Naive thymus-derived CD4-positive, alpha-beta T cell (primary cell): ENCODE results near the gene BCL2L14. TPM values are rescaled to one million over a fixed set of nuclear protein-coding genes. Genes with fewer than 3 reads are reported as not detected.

Experiments used
- ATAC-seq: fragments of 150-1000 bp; cut with Tn5 transposase; 2 replicates; pipeline ENCODE4 v1.10.0; 2021; ENCODE audit warnings: mild to moderate bottlenecking, moderate library complexity
- CTCF ChIA-PET: fragments of 350-600 bp; sonication (Branson Sonifier 250); formaldehyde crosslinking; loops from one replicate; lab custom pipeline; 2021; ENCODE audit warnings: antibody characterized with exemption; lab: Charles Lee
- POLR2A ChIA-PET: fragments of 350-600 bp; sonication (Branson Sonifier 250); formaldehyde crosslinking; loops from one replicate; lab custom pipeline; 2021; ENCODE audit warnings: antibody characterized with exemption, inconsistent platforms; lab: Charles Lee
- DNase-seq, 9 donors: peaks; one replicate each; pipeline versions ENCODE4 v3.0.0 to v3.0.0-alpha.2; 2020 to 2022; ENCODE audit warnings: mixed read lengths in 1 of 9
- H3K27ac ChIP-seq: one replicate; pipeline ENCODE4 v1.7.0; 2013; ENCODE audit warnings: mild to moderate bottlenecking, low read depth, low read length, moderate library complexity
- H3K27me3 ChIP-seq, 2 donors: one replicate each; pipeline ENCODE4 v1.7.0; 2013; ENCODE audit warnings: low read length in 2 of 2, mild to moderate bottlenecking in 2 of 2, moderate library complexity in 2 of 2; ENCODE audit not compliant: control insufficient read depth in 2 of 2, insufficient read depth in 2 of 2
- H3K36me3 ChIP-seq, 3 experiments: 1 replicate in 2 of 3; 2 replicates in 1 of 3; pipeline ENCODE4 v1.7.0; 2013; ENCODE audit warnings: low read length in 3 of 3, mild to moderate bottlenecking in 3 of 3, moderate library complexity in 1 of 3; ENCODE audit not compliant: insufficient read depth in 3 of 3, control insufficient read depth in 2 of 3
- H3K4me1 ChIP-seq, 2 donors: one replicate each; pipeline ENCODE4 v1.7.0; 2013; ENCODE audit warnings: low read length in 2 of 2, mild to moderate bottlenecking in 2 of 2, moderate library complexity in 1 of 2; ENCODE audit not compliant: control insufficient read depth in 2 of 2, insufficient read depth in 2 of 2
- H3K4me3 ChIP-seq: 2 replicates; pipeline ENCODE4 v1.7.0; 2013; ENCODE audit warnings: mild to moderate bottlenecking, low read length
- H3K9me3 ChIP-seq, 3 experiments: 1 replicate in 2 of 3; 2 replicates in 1 of 3; pipeline ENCODE4 v1.7.0; 2013; ENCODE audit warnings: low read length in 3 of 3; ENCODE audit not compliant: control insufficient read depth in 2 of 3
- H3K27ac Mint-ChIP-seq, 9 donors: one replicate each; pipeline ENCODE4 v1.8.0; 2020 to 2022; ENCODE audit warnings: mixed read lengths in 9 of 9, mild to moderate bottlenecking in 8 of 9, moderate library complexity in 5 of 9, inconsistent platforms in 2 of 9
- H3K27me3 Mint-ChIP-seq, 5 donors: one replicate each; pipeline ENCODE4 v1.8.0; 2021 to 2022; ENCODE audit warnings: mixed read lengths in 5 of 5, mild to moderate bottlenecking in 1 of 5
- H3K36me3 Mint-ChIP-seq, 5 donors: one replicate each; pipeline ENCODE4 v1.8.0; 2020 to 2022; ENCODE audit warnings: mixed read lengths in 5 of 5, mild to moderate bottlenecking in 3 of 5, inconsistent platforms in 1 of 5
- H3K4me1 Mint-ChIP-seq, 7 donors: one replicate each; pipeline ENCODE4 v1.8.0; 2020 to 2022; ENCODE audit warnings: mixed read lengths in 7 of 7, mild to moderate bottlenecking in 3 of 7, inconsistent platforms in 1 of 7
- H3K4me3 Mint-ChIP-seq, 10 donors: one replicate each; pipeline ENCODE4 v1.8.0; 2020 to 2022; ENCODE audit warnings: mild to moderate bottlenecking in 10 of 10, mixed read lengths in 10 of 10, moderate library complexity in 6 of 10, inconsistent platforms in 2 of 10
- H3K9me3 Mint-ChIP-seq, 11 donors: one replicate each; pipeline ENCODE4 v1.8.0; 2020 to 2022; ENCODE audit warnings: mixed read lengths in 11 of 11, mild to moderate bottlenecking in 4 of 11, inconsistent platforms in 1 of 11, moderate library complexity in 1 of 11
- intact Hi-C, 2 donors: fragments of 100-400 bp; cut with micrococcal nuclease; formaldehyde crosslinking; loops; one replicate each; pipeline ENCODE4 v1.15.1; 2023
- polyA plus RNA-seq, 2 donors: library from polyadenylated mRNA; unstranded; fragments of 300-500 nt; fragmentation: Illumina TruSeq; gene quantifications; one replicate each; pipeline ENCODE4 v1.2.3, GENCODE V29; 2021
- total RNA-seq, 6 experiments: library from RNA in 5 of 6; stranded (reverse) in 5 of 6; gene quantifications; 1 replicate in 5 of 6; 2 replicates in 1 of 6; pipeline ENCODE4 v1.2.3 and lab custom pipeline; 2021 to 2026

The BCL2L14 gene
- total and polyA plus RNA-seq, 7 experiments from 2014 or later = 0.92 to 7.6 (median 1.4) TPM; not detected in 2

GRCh38 chr12:12086973-12087692 lies 16.4 kb downstream of the BCL2L14 start:
- ATAC-seq (no peak), DNase-seq (no peak)
- Histone ChIP-seq H3K4me3 (no peak overlapping the region), H3K27ac (no peak overlapping the region), H3K4me1 (no peaks in the 10 kb centered on the region), H3K9me3 (no peaks in the 10 kb centered on the region), H3K27me3 (no peaks in the 10 kb centered on the region), H3K36me3 (no peaks in the 10 kb centered on the region)
- CTCF ChIA-PET = no interaction called here
- intact Hi-C loops = no loop called here
- Mint-ChIP-seq H3K4me1 (no peaks in the 10 kb centered on the region), H3K36me3 (peaks cover 0 to 11% (median 0%) of the 10 kb centered on the region in 5 donors), H3K27ac (no peak overlapping the region), H3K27me3 (peaks cover 0 to 6% (median 0%) of the 10 kb centered on the region in 5 donors), H3K4me3 (no peak overlapping the region), H3K9me3 (no peaks in the 10 kb centered on the region)
- POLR2A ChIA-PET = no interaction called here

GRCh38 chr12:12087693-12088034 lies 16.9 kb downstream of the BCL2L14 start:
- Histone ChIP-seq H3K4me1 (no peaks in the 10 kb centered on the region), H3K4me3 (no peak overlapping the region), H3K9me3 (no peaks in the 10 kb centered on the region), H3K27ac (no peak overlapping the region), H3K36me3 (no peaks in the 10 kb centered on the region), H3K27me3 (no peaks in the 10 kb centered on the region)
- no peak for ATAC-seq
- Mint-ChIP-seq H3K27me3 (peaks cover 0 to 6% (median 0%) of the 10 kb centered on the region in 5 donors), H3K4me1 (no peaks in the 10 kb centered on the region), H3K9me3 (no peaks in the 10 kb centered on the region), H3K36me3 (peaks cover 0 to 11% (median 0%) of the 10 kb centered on the region in 5 donors), H3K27ac (no peak overlapping the region), H3K4me3 (no peak overlapping the region)
- ChIA-PET POLR2A (no interaction called here), CTCF (no interaction called here)
- DNase-seq = no peak
- intact Hi-C loops = no loop called here

- intact Hi-C loops = no loop called here
- no peak for ATAC-seq
- H3K27me3 ChIP-seq = no peaks in the 10 kb centered on the region
- H3K27me3 Mint-ChIP-seq = peaks cover 0 to 6% (median 3%) of the 10 kb centered on the region in 5 donors
- H3K4me3 Mint-ChIP-seq = no peak overlapping the region
- no peak overlapping the region for H3K27ac Mint-ChIP-seq
- no peaks in the 10 kb centered on the region for H3K9me3 ChIP-seq
- DNase-seq = no peak
- ChIA-PET POLR2A (no interaction called here), CTCF (no interaction called here)
- H3K27ac ChIP-seq = no peak overlapping the region
- no peaks in the 10 kb centered on the region for H3K4me1 ChIP-seq
- H3K36me3 ChIP-seq = no peaks in the 10 kb centered on the region
- no peaks in the 10 kb centered on the region for H3K4me1 Mint-ChIP-seq
- peaks cover 0 to 11% (median 0%) of the 10 kb centered on the region in 5 donors for H3K36me3 Mint-ChIP-seq
- no peak overlapping the region for H3K4me3 ChIP-seq
- no peaks in the 10 kb centered on the region for H3K9me3 Mint-ChIP-seq
Observed at GRCh38 chr12:12088147-12088546, 17.4 kb downstream of the BCL2L14 start.

DNA sequence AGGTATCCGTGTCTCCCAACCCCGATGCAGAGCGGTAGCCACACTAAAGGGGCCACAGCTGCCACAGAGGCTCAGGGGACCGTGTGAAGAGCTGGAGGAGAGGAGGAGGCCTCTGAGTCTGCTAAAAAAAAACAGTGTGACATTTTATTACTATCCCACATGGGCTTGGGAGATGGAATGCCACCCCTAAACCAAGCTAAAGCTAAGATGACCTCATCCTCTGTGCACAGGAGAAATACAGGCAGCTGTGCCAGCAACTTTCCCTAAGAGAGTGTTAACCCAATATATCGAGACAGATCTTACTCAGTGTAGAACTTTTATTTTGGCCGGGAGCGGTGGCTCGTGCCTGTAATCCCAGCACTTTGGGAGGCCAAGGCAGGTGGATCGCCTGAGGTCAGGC lies 18.0 kb downstream of the BCL2L14 start:
- Histone ChIP-seq H3K4me3 (no peak overlapping the region), H3K27me3 (no peaks in the 10 kb centered on the region), H3K36me3 (no peaks in the 10 kb centered on the region), H3K27ac (no peak overlapping the region), H3K9me3 (no peaks in the 10 kb centered on the region), H3K4me1 (no peaks in the 10 kb centered on the region)
- POLR2A ChIA-PET = no interaction called here
- H3K4me3 Mint-ChIP-seq = no peak overlapping the region
- H3K27me3 Mint-ChIP-seq = peaks cover 0 to 6% (median 3%) of the 10 kb centered on the region in 5 donors
- H3K9me3 Mint-ChIP-seq = no peaks in the 10 kb centered on the region
- DNase-seq = no peak
- intact Hi-C loops = no loop called here
- no peak for ATAC-seq
- no peak overlapping the region for H3K27ac Mint-ChIP-seq
- H3K4me1 Mint-ChIP-seq = no peaks in the 10 kb centered on the region
- H3K36me3 Mint-ChIP-seq = peaks cover 0 to 11% (median 0%) of the 10 kb centered on the region in 5 donors
- CTCF ChIA-PET = no interaction called here

DNA sequence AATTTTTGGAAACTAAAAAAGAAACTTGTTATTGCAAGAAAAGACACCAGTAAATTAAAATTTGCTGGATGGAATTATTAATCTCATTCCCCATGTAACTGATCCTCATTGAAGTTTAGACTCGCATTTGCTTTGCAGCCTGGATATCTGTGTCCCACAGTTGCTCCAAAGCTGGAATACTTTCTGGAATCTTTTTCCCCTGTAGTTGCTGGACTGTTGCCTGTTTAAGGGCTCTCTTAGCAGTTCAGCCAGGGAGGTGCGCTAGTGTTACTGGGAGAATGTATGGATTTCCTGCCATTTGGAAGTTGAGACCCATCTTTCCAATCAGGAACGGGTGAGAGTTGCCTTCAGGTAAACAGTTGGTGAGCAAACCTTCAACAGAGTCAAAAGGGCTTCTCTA lies 20.3 kb downstream of the BCL2L14 start:
- Mint-ChIP-seq H3K4me1 (peaks cover 0 to 2% (median 0%) of the 10 kb centered on the region in 7 donors), H3K4me3 (no peak overlapping the region), H3K36me3 (peaks cover 0 to 22% (median 0%) of the 10 kb centered on the region in 5 donors), H3K9me3 (no peaks in the 10 kb centered on the region), H3K27me3 (peaks cover 0 to 7% (median 3%) of the 10 kb centered on the region in 5 donors), H3K27ac (no peak overlapping the region)
- no peaks in the 10 kb centered on the region for H3K9me3 ChIP-seq
- CTCF ChIA-PET = interaction anchor here (0.8 kb wide), 1 partner anchor 10 kb away, joined by 6 read pairs; no protein-coding TSS in a partner anchor
- ATAC-seq (no peak), DNase-seq (no peak)
- H3K36me3 ChIP-seq = no peaks in the 10 kb centered on the region
- H3K27me3 ChIP-seq = no peaks in the 10 kb centered on the region
- intact Hi-C loops = no loop called here
- H3K27ac ChIP-seq = no peak overlapping the region
- H3K4me1 ChIP-seq = no peaks in the 10 kb centered on the region
- POLR2A ChIA-PET = no interaction called here
- H3K4me3 ChIP-seq = no peak overlapping the region

DNA sequence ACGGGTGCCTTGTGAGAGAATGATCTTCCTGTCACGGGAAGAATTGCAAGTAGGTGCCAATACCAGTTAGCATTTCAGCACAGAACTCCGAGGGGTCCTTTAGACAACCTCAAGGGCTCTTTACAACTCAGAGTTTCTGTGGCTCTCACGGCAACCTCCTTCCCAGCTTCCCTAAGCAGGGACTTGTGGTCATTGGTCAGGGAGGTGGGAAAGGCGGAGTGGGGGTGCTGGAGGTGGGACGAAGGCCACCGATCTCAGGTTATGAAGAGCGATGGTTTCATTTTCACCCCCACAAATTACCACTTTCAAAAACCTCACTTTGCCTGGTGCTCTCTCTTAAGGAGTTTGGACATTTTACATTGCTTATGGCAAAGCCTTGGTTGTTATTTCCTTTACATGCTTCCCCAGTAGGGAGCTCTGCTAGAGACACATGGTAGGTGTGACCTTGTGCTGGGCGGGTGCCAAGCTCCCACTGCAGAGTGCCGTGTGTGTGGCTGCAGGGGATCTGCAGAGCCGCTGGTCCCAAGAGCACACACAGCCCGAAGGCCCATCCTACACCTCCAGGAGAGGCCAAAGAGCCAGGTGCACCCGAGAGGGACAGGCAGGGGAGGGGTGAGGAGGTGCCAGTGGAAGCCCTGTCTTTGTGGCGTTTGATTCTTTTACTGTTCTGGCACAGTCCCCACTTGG lies 21.4 kb downstream of the BCL2L14 start:
- Mint-ChIP-seq H3K27ac (peak overlapping the region in 1 of 9 donors; percentile 25), H3K36me3 (peaks cover 0 to 22% (median 0%) of the 10 kb centered on the region in 5 donors), H3K4me3 (no peak overlapping the region), H3K4me1 (peaks cover 0 to 2% (median 0%) of the 10 kb centered on the region in 7 donors), H3K9me3 (no peaks in the 10 kb centered on the region), H3K27me3 (peaks cover 0 to 7% (median 3%) of the 10 kb centered on the region in 5 donors)
- ChIA-PET POLR2A (no interaction called here), CTCF (no interaction called here)
- no peaks in the 10 kb centered on the region for H3K9me3 ChIP-seq
- intact Hi-C loops = no loop called here
- H3K4me1 ChIP-seq = no peaks in the 10 kb centered on the region
- H3K36me3 ChIP-seq = no peaks in the 10 kb centered on the region
- no peak overlapping the region for H3K27ac ChIP-seq
- DNase-seq (no peak), ATAC-seq (no peak)
- no peaks in the 10 kb centered on the region for H3K27me3 ChIP-seq
- H3K4me3 ChIP-seq = no peak overlapping the region
